IPS-18c (cell line): ENCODE data around the gene KMT2A.

Source experiments
- H3K4me3 ChIP-seq: 2 replicates; pipeline ENCODE4 v1.7.0; 2013; ENCODE audit warnings: low read depth, mild to moderate bottlenecking, low read length, moderate library complexity; ENCODE audit not compliant: insufficient read depth
- H3K9me3 ChIP-seq: one replicate; pipeline ENCODE4 v1.6.1; 2013; ENCODE audit warnings: mild to moderate bottlenecking, low read length, moderate library complexity; ENCODE audit not compliant: control insufficient read depth, insufficient read depth

The KMT2A gene

GRCh38 chr11:118524356-118524755 is 88.1 kb downstream of the KMT2A start:
- Histone ChIP-seq H3K4me3 (no peak overlapping the region), H3K9me3 (peaks cover 2% of the 10 kb centered on the region)

- H3K4me3 ChIP-seq, result no peak overlapping the region
- peaks cover 2% of the 10 kb centered on the region for H3K9me3 ChIP-seq
These were observed 88.6 kb downstream of the KMT2A start for GRCh38 chr11:118524757-118525470.

GRCh38 chr11:118526688-118527087 is 90.4 kb downstream of the KMT2A start:
- no peak overlapping the region for H3K4me3 ChIP-seq
- H3K9me3 ChIP-seq, result peaks cover 2% of the 10 kb centered on the region

- Histone ChIP-seq H3K4me3 (no peak within 1 kb of the TSS), H3K9me3 (peaks cover 2% of the 10 kb centered on the region)
These were observed 90.8 kb downstream of the KMT2A start, which contains the start of gene TTC36 for GRCh38 chr11:118527109-118527508. Gene TTC36 (plus strand): TSS chr11:118527474. CDS start chr11:118527495, 21 bp downstream.

GRCh38 chr11:118528511-118528910 is 92.2 kb downstream of the KMT2A start:
- Histone ChIP-seq H3K4me3 (no peak overlapping the region), H3K9me3 (peaks cover 2% of the 10 kb centered on the region)

- H3K4me3 ChIP-seq, result peak overlapping the region; percentile 77
These were observed 93.4 kb downstream of the KMT2A start for GRCh38 chr11:118529584-118530175.

GRCh38 chr11:118530180-118530682 is 93.9 kb downstream of the KMT2A start:
- peak overlapping the region; percentile 77 for H3K4me3 ChIP-seq
- H3K9me3 ChIP-seq, result peaks cover 2% of the 10 kb centered on the region

More at GRCh38 chr11:118529584-118530175, 93.4 kb downstream of the KMT2A start:
- H3K9me3 ChIP-seq, result peaks cover 2% of the 10 kb centered on the region

- H3K9me3 ChIP-seq, result peaks cover 2% of the 10 kb centered on the region
- H3K4me3 ChIP-seq, result peak within 1 kb of the TSS; percentile 77
These were observed 94.6 kb downstream of the KMT2A start, which contains the start of gene TMEM25 for GRCh38 chr11:118530683-118531596. Gene TMEM25 (plus strand): TSS chr11:118531192. CDS start chr11:118531802, 610 bp downstream.

GRCh38 chr11:118531597-118532084 is 95.3 kb downstream of the KMT2A start:
- H3K4me3 ChIP-seq, result peak overlapping the region; percentile 77

GRCh38 chr11:118532091-118532490 is 95.8 kb downstream of the KMT2A start:
- peaks cover 2% of the 10 kb centered on the region for H3K9me3 ChIP-seq
- H3K4me3 ChIP-seq, result 0 out of 2 replicates have a peak overlapping the region, but pooled peaks have one; percentile 77

More at GRCh38 chr11:118531597-118532084, 95.3 kb downstream of the KMT2A start:
- peaks cover 2% of the 10 kb centered on the region for H3K9me3 ChIP-seq

GRCh38 chr11:118532852-118533768 is 96.8 kb downstream of the KMT2A start:
- Histone ChIP-seq H3K4me3 (no peak overlapping the region), H3K9me3 (peaks cover under 1% of the 10 kb centered on the region)

- Histone ChIP-seq H3K9me3 (no peaks in the 10 kb centered on the region), H3K4me3 (no peak overlapping the region)
These were observed 97.8 kb downstream of the KMT2A start for GRCh38 chr11:118533769-118534729.

- Histone ChIP-seq H3K4me3 (no peak overlapping the region), H3K9me3 (no peaks in the 10 kb centered on the region)
These were observed 99.0 kb downstream of the KMT2A start for GRCh38 chr11:118535261-118535660.

- Histone ChIP-seq H3K4me3 (no peak overlapping the region), H3K9me3 (no peaks in the 10 kb centered on the region)
These were observed 100.4 kb downstream of the KMT2A start for GRCh38 chr11:118536726-118537125.

- Histone ChIP-seq H3K4me3 (no peak overlapping the region), H3K9me3 (no peaks in the 10 kb centered on the region)
These were observed 101.2 kb downstream of the KMT2A start for GRCh38 chr11:118537409-118537980.
